ENCODE data around the gene DNAJB1. TPM values are rescaled to one million over a fixed set of nuclear protein-coding genes. Genes with fewer than 3 reads are reported as not detected.
"Not testable (repeated sequence)": the region's sequence is repeated elsewhere in the genome, so short reads cannot be mapped to it uniquely, and the experiment has no call there.

The DNAJB1 gene
- total RNA-seq, 1 donor from 2014 or later, result 45.7 TPM

DNA sequence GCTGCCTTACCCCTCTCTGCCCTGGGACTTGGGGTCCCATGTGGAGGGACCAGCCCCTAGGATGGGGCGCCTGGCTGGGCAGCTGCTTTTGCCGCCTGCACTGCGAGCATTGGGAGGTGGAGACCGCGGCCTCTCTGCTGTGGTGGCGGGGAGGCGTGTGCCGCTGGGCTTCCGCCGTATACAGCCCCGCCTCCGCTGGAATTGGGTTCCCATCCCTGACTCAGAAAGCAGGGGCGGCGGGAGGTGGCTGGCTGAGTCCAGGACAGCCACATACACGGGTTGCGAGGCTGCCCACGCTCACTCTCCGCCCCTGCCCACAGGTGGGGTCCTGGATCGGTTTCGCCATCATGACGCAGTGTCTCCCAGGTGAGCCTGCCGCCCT lies 47.1 kb upstream of the DNAJB1 start:
- H3K27me3 Mint-ChIP-seq (ENCODE audit: unreplicated experiment), result peaks cover 13% of the 10 kb centered on the region

DNA sequence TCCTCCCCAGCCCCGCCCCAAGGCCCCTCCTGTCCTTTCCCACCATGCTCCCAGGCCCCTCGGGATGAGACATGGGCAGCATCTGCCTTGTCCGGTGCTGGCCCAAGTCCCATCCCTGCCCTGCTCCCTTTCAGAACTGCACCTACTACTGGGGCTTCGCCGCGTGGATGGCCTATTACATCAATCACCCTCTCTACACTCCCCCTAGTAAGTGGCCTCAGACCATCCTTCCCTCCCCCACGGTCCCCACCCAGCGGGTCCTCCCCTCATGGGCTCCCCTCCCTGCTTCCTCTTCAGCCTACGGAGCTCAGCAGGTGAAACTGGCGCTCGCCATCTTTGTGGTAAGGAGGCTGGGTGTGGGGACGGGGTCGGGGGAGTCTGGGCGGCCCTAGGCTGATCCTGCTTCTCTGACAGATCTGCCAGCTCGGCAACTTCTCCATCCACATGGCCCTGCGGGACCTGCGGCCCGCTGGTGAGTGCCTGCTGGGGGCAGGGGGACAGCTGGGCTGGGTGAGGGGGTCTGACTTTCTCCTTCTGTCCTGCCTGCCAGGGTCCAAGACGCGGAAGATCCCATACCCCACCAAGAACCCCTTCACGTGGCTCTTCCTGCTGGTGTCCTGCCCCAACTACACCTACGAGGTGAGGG lies 46.6 kb upstream of the DNAJB1 start:
- Mint-ChIP-seq H3K27me3 (ENCODE audit: unreplicated experiment) (peaks cover 13% of the 10 kb centered on the region), H3K36me3 (ENCODE audit: low read depth, unreplicated experiment) (peaks cover 12% of the 10 kb centered on the region)
- H3K4me1 Mint-ChIP-seq (ENCODE audit: unreplicated experiment); DNase-seq (ENCODE audit: low spot score); H3K27ac Mint-ChIP-seq (ENCODE audit: unreplicated experiment); H3K9me3 Mint-ChIP-seq (ENCODE audit: unreplicated experiment); H3K4me3 Mint-ChIP-seq (ENCODE audit: unreplicated experiment): not testable (repeated sequence)

More for the DNA sequence above, 47.1 kb upstream of the DNAJB1 start:
- no peak for DNase-seq (ENCODE audit: low spot score)
- H3K4me1 Mint-ChIP-seq (ENCODE audit: unreplicated experiment), result peaks cover 3% of the 10 kb centered on the region
- TF ChIP-seq, protein P1, sequence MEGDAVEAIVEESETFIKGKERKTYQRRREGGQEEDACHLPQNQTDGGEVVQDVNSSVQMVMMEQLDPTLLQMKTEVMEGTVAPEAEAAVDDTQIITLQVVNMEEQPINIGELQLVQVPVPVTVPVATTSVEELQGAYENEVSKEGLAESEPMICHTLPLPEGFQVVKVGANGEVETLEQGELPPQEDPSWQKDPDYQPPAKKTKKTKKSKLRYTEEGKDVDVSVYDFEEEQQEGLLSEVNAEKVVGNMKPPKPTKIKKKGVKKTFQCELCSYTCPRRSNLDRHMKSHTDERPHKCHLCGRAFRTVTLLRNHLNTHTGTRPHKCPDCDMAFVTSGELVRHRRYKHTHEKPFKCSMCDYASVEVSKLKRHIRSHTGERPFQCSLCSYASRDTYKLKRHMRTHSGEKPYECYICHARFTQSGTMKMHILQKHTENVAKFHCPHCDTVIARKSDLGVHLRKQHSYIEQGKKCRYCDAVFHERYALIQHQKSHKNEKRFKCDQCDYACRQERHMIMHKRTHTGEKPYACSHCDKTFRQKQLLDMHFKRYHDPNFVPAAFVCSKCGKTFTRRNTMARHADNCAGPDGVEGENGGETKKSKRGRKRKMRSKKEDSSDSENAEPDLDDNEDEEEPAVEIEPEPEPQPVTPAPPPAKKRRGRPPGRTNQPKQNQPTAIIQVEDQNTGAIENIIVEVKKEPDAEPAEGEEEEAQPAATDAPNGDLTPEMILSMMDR (IDR thresholded peaks at IDR 0.05; ENCODE audit: unreplicated experiment), result no peak
- H3K9me3 Mint-ChIP-seq (ENCODE audit: unreplicated experiment), result no peaks in the 10 kb centered on the region
- H3K36me3 Mint-ChIP-seq (ENCODE audit: low read depth, unreplicated experiment), result peaks cover 12% of the 10 kb centered on the region
- H3K4me3 Mint-ChIP-seq (ENCODE audit: unreplicated experiment), result no peak overlapping the region
- H3K27ac Mint-ChIP-seq (ENCODE audit: unreplicated experiment), result no peak overlapping the region

DNA sequence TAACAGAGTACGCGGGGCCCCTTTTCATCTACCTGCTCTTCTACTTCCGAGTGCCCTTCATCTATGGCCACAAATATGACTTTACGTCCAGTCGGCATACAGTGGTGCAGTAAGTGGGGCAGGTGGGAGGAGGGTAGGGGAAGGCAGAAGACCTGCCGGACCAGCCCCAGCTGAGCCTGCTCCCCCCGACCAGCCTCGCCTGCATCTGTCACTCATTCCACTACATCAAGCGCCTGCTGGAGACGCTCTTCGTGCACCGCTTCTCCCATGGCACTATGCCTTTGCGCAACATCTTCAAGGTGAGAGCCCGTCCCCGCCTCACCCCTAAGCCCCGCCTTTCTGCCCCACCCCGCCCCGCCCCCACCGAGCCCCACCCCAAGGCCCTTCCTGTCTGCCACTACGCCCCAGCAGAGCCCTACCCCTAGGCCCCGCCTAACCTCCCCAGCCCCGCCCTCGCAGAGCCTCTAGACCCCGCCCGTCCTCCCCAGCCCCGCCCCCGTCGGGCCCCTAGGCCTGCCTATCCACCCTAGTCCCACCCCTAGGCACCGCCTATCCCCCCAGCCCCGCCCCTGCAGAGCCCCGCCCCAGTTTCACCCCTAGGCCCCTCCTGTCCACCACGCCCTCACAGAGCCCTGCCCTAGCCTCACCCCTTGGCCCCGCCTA lies 45.9 kb upstream of the DNAJB1 start:
- no peak overlapping the region for H3K27ac Mint-ChIP-seq (ENCODE audit: unreplicated experiment)
- no peak overlapping the region for H3K4me3 Mint-ChIP-seq (ENCODE audit: unreplicated experiment)

DNA sequence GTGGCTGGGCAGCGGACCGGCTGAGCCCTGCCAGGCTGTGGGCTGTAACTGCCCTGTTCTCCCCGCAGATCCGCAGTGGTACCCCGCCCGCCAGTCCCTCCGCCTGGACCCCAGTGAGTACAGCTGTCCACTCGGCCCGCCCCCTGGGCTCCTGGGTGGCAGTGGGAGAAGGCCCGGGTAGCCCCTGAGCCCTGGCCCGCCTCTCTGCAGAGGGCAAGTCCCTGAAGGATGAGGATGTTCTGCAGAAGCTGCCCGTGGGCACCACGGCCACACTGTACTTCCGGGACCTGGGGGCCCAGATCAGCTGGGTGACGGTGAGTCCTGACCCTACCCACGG lies 45.4 kb upstream of the DNAJB1 start:
- H3K36me3 Mint-ChIP-seq (ENCODE audit: low read depth, unreplicated experiment), result peaks cover 12% of the 10 kb centered on the region
- no peak overlapping the region for H3K4me3 Mint-ChIP-seq (ENCODE audit: unreplicated experiment)
- H3K4me1 Mint-ChIP-seq (ENCODE audit: unreplicated experiment), result peaks cover 11% of the 10 kb centered on the region
- no peak overlapping the region for H3K27ac Mint-ChIP-seq (ENCODE audit: unreplicated experiment)
- H3K27me3 Mint-ChIP-seq (ENCODE audit: unreplicated experiment), result peaks cover 10% of the 10 kb centered on the region
- TF ChIP-seq, protein P1 (IDR thresholded peaks at IDR 0.05; ENCODE audit: unreplicated experiment), result no peak
- no peaks in the 10 kb centered on the region for H3K9me3 Mint-ChIP-seq (ENCODE audit: unreplicated experiment)
- DNase-seq (ENCODE audit: low spot score), result no peak

More for the DNA sequence above, 45.9 kb upstream of the DNAJB1 start:
- DNase-seq (ENCODE audit: low spot score), result no peak
- TF ChIP-seq, protein P1 (IDR thresholded peaks at IDR 0.05; ENCODE audit: unreplicated experiment), result no peak
- Mint-ChIP-seq H3K27me3 (ENCODE audit: unreplicated experiment) (peaks cover 13% of the 10 kb centered on the region), H3K36me3 (ENCODE audit: low read depth, unreplicated experiment) (peaks cover 12% of the 10 kb centered on the region), H3K4me1 (ENCODE audit: unreplicated experiment) (peaks cover 10% of the 10 kb centered on the region), H3K9me3 (ENCODE audit: unreplicated experiment) (no peaks in the 10 kb centered on the region)

DNA sequence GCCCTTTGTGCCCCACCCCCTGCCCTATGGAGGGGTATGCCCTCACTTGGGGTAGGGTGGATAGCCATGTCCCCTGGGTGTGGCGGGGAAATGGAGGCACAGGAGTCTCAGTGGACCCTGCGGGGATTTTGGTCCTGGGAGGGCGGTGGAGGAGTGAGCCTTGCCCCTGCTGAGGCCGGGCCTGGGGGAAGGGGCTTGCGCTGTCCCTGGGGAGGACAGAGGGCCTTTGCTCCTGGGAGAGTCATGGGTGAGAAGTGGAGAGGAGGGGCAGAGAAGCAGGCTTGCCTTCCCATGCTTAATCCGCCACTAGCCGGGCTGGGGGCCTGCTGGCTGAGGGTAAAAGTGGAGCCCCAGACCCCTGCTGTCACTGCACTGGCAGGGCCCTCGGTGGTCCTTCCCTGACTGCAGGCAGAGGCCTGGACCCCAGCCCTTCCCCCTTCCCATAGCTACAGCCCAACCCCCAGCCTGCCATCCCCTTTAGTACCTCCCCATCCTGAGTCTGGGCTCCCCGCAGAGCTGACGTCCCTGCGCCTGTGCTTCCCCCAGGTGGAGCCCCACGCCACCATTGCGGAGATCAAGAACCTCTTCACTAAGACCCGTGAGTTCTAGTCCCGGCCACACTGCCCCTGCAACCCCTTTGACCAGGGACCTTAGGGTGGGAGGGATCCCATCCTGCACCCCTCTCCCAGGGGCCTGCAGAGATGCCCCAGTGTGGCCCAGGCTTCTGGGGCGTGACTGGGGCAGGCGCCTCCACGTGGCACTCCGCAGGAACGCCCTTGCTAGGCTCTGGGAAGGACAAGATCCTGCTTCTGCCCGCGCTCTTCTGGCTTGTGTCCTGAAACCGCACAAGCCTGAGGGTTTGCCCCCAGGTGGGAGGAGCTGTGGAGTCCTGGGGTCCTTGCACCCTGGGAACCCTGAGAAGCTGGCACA lies 44.7 kb upstream of the DNAJB1 start:
- TF ChIP-seq, protein P1 (IDR thresholded peaks at IDR 0.05; ENCODE audit: unreplicated experiment), result no peak
- Mint-ChIP-seq H3K9me3 (ENCODE audit: unreplicated experiment) (no peaks in the 10 kb centered on the region), H3K36me3 (ENCODE audit: low read depth, unreplicated experiment) (peaks cover 7% of the 10 kb centered on the region), H3K27ac (ENCODE audit: unreplicated experiment) (no peak overlapping the region), H3K4me3 (ENCODE audit: unreplicated experiment) (no peak overlapping the region), H3K27me3 (ENCODE audit: unreplicated experiment) (peaks cover 9% of the 10 kb centered on the region), H3K4me1 (ENCODE audit: unreplicated experiment) (peaks cover 11% of the 10 kb centered on the region)
- no peak for DNase-seq (ENCODE audit: low spot score)

Data from endothelial cell (in vitro differentiated cells).